ENCODE data around the gene COG7. TPM values are rescaled to one million over a fixed set of nuclear protein-coding genes. Genes with fewer than 3 reads are reported as not detected.

COG7 gene
- polyA plus RNA-seq, 1 donor: 23.1 TPM

DNA sequence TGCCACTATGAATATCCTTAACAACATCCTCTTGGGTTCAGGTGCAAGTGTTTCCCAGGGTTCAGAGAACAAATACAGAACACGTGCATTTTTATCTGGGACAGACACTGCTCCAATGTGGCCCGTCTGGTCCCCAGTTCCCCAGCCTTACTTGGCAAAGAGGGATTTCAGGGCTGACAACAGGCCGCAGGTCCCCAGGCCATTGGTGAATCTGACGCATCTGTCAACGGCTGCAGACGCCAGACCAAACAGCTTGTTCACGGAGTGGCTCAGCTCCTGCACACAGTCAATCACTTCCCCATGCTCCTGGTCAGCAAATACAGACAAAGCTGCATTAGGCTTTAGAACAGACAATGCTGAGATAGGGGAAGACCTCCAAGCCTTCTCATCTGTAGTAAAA is 36.2 kb downstream of the COG7 start:
- no peaks in the 10 kb centered on the region for H3K27me3 ChIP-seq (ENCODE audit: control insufficient read depth, insufficient read depth, low read length)
- no peaks in the 10 kb centered on the region for H3K4me1 ChIP-seq (ENCODE audit: control insufficient read depth, insufficient read depth, low read length)
- peaks cover 56% of the 10 kb centered on the region for H3K36me3 ChIP-seq (ENCODE audit: control insufficient read depth, insufficient read depth, low read length)
- no peak for DNase-seq
- no peak overlapping the region for H3K4me3 ChIP-seq (ENCODE audit: low read length)
- no peaks in the 10 kb centered on the region for H3K9me3 ChIP-seq (ENCODE audit: control insufficient read depth, low read depth, low read length)
- H3K27ac ChIP-seq (ENCODE audit: low read length): no peak overlapping the region
- WGBS (ENCODE audit: insufficient coverage, low lambda C conversion rate): no CpG with 5 or more reads among the region's 7 CpGs

DNA sequence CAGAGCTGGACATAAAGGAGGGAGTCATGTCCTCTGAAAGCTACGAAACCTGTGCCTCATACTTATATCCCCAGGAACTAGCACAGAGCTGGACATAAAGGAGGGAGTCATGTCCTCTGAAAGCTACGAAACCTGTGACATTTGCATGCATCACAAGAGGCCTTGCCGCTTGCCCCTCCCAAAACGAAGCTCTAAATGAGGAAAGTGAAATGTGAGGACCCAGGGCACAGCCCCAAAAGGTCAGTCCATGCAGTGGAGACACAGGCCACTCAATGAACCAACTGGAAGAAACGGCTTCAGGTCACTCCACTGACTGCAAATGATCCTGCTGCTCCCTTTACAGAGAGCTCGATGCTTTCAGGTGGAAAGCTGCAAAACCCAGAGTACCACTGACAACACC is 38.3 kb downstream of the COG7 start:
- Histone ChIP-seq H3K27ac (ENCODE audit: low read length) (no peak overlapping the region), H3K9me3 (ENCODE audit: control insufficient read depth, low read depth, low read length) (no peaks in the 10 kb centered on the region), H3K4me1 (ENCODE audit: control insufficient read depth, insufficient read depth, low read length) (no peaks in the 10 kb centered on the region), H3K36me3 (ENCODE audit: control insufficient read depth, insufficient read depth, low read length) (peaks cover 69% of the 10 kb centered on the region), H3K27me3 (ENCODE audit: control insufficient read depth, insufficient read depth, low read length) (no peaks in the 10 kb centered on the region), H3K4me3 (ENCODE audit: low read length) (no peak overlapping the region)
- no CpG with 5 or more reads among the region's 6 CpGs for WGBS (ENCODE audit: insufficient coverage, low lambda C conversion rate)
- DNase-seq: no peak

DNA sequence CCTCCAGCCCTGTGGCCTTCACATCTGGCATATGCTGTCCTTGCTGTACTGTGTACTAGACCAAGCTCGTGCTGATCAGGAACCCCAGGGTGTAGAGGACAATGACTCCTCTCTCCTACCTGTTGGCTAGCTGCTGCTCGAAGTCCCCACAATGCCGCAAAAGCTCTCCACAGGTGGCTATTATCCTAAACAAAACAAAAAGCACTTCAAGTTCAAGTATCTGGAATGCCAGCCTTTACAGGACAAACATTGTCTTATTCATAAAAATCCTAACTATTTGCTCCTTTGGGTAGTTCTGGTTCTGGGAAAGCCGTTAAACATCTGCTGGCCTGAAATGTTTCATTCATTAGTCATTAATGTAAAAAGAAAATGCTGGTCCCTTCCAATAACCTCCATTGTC is 42.8 kb downstream of the COG7 start:
- Histone ChIP-seq H3K4me3 (ENCODE audit: low read length) (no peak overlapping the region), H3K36me3 (ENCODE audit: control insufficient read depth, insufficient read depth, low read length) (peaks cover 76% of the 10 kb centered on the region), H3K9me3 (ENCODE audit: control insufficient read depth, low read depth, low read length) (no peaks in the 10 kb centered on the region), H3K27ac (ENCODE audit: low read length) (no peak overlapping the region), H3K27me3 (ENCODE audit: control insufficient read depth, insufficient read depth, low read length) (no peaks in the 10 kb centered on the region), H3K4me1 (ENCODE audit: control insufficient read depth, insufficient read depth, low read length) (no peaks in the 10 kb centered on the region)
- DNase-seq: no peak
- WGBS (ENCODE audit: insufficient coverage, low lambda C conversion rate): no CpG with 5 or more reads among the region's 4 CpGs

DNA sequence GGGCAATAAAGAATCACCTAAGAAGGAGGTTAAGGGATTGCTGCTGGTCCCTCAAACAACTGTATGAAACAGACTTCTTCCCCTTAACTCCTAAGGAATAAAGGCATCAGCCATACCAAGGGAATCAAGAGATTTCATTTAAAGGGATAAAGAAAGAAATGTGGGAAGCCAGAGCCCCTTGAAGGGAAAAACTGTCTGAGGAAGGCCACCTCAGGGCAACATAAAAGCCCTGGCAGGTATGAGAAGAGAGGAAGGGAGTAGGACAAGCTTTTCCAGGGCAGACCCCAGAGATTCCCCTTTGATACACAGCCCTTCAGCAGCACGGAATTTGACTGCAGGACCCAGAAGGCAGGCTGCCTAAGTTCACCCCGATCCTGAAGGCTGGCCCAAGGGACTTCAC is 43.5 kb downstream of the COG7 start:
- WGBS (ENCODE audit: insufficient coverage, low lambda C conversion rate): no CpG with 5 or more reads among the region's 2 CpGs
- peaks cover 75% of the 10 kb centered on the region for H3K36me3 ChIP-seq (ENCODE audit: control insufficient read depth, insufficient read depth, low read length)
- no peaks in the 10 kb centered on the region for H3K4me1 ChIP-seq (ENCODE audit: control insufficient read depth, insufficient read depth, low read length)
- DNase-seq: no peak
- no peaks in the 10 kb centered on the region for H3K9me3 ChIP-seq (ENCODE audit: control insufficient read depth, low read depth, low read length)
- H3K27me3 ChIP-seq (ENCODE audit: control insufficient read depth, insufficient read depth, low read length): no peaks in the 10 kb centered on the region
- H3K4me3 ChIP-seq (ENCODE audit: low read length): no peak overlapping the region
- no peak overlapping the region for H3K27ac ChIP-seq (ENCODE audit: low read length)

DNA sequence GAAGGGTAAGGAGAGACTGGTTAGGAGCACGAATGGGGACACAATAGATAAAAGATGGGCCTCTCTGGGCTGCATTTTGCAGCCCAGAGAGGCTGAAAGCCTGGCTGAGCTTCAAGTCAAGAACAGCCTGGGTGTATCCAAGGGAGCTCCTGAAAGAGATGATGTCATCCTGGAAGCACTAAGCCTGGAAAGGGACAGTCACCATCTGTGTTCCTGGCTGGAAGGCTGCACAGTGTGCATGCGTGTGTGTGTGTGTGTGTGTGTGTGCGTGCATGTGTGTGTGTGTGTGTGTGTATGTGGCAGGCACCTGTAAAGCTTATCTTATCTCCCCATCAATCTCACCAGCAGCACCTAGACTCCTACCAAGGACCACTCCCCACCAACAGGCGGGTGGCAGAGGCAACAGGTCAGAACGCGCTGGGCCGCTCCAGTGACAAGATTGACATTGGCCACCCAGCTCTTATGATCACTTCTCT is 44.1 kb downstream of the COG7 start:
- no CpG with 5 or more reads among the region's 7 CpGs for WGBS (ENCODE audit: insufficient coverage, low lambda C conversion rate)
- no peak overlapping the region for H3K27ac ChIP-seq (ENCODE audit: low read length)
- H3K4me3 ChIP-seq (ENCODE audit: low read length): no peak overlapping the region

DNA sequence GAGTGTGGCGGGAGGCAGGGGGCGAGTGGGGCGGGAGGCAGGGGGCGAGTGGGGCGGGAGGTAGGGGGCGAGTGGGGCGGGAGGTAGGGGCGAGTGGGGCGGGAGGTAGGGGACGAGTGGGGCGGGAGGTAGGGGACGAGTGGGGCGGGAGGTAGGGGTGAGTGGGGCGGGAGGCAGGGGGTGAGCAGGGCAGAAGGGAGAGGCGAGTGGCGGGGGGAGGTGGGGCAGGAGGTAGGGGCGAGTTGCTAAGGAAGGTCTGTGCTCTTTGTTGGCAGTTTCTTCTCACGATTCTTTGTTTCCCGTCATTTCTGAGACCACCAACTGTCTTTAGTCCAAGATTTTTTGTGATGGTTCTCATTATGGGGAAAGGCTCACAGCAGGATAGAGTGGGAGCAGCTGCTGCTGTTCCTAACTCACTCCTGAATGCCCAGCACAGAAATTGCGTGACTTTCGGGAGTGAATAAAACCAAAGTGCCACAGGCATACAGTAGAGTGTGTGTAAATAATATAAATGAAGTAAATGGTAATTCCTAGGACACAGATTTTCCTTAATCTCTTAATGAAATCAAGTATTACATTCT is 44.7 kb downstream of the COG7 start:
- no peaks in the 10 kb centered on the region for H3K27me3 ChIP-seq (ENCODE audit: control insufficient read depth, insufficient read depth, low read length)
- peaks cover 71% of the 10 kb centered on the region for H3K36me3 ChIP-seq (ENCODE audit: control insufficient read depth, insufficient read depth, low read length)
- H3K9me3 ChIP-seq (ENCODE audit: control insufficient read depth, low read depth, low read length): no peaks in the 10 kb centered on the region
- H3K4me1 ChIP-seq (ENCODE audit: control insufficient read depth, insufficient read depth, low read length): no peaks in the 10 kb centered on the region
- no peak overlapping the region for H3K27ac ChIP-seq (ENCODE audit: low read length)
- no peak for DNase-seq
- H3K4me3 ChIP-seq (ENCODE audit: low read length): no peak overlapping the region
- WGBS (ENCODE audit: insufficient coverage, low lambda C conversion rate): no CpG with 5 or more reads among the region's 21 CpGs

More for the DNA sequence above, 44.1 kb downstream of the COG7 start:
- no peaks in the 10 kb centered on the region for H3K27me3 ChIP-seq (ENCODE audit: control insufficient read depth, insufficient read depth, low read length)
- H3K36me3 ChIP-seq (ENCODE audit: control insufficient read depth, insufficient read depth, low read length): peaks cover 71% of the 10 kb centered on the region
- no peaks in the 10 kb centered on the region for H3K4me1 ChIP-seq (ENCODE audit: control insufficient read depth, insufficient read depth, low read length)
- peak; percentile 19 to 32 for DNase-seq
- H3K9me3 ChIP-seq (ENCODE audit: control insufficient read depth, low read depth, low read length): no peaks in the 10 kb centered on the region

DNA sequence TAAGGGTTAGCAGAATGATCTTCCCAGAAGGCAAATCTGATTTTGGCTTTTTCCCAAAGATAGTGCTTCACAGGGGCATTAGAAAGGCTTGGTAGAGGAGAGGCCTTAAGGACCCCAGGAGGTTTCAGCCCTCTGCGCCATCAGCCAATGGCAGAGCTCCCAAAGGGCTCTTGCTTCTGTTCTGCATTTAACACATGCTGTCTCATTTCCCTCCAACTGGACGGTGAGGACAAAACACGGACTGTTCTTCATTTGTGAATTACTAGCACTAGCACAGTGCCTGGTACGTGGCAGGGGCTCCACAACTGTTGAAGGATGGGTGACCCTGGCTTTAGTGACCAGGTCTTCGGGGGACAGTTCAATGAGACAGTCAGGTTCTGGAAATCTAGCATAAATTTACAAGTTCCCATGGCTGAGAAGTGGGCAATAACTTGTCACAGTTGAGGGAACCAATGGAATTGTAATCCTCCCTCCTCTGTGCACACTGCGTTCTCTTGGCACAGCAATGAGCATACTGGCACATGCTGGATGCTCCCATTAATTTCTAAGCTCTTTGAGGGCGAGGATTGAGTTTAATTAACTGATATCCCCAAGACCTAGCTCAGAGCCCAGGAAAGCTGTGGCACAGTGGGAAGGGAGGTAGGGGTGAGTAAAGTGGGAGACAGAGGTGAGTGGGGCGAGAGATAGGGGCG is 45.4 kb downstream of the COG7 start:
- Histone ChIP-seq H3K4me3 (ENCODE audit: low read length) (no peak overlapping the region), H3K27me3 (ENCODE audit: control insufficient read depth, insufficient read depth, low read length) (no peaks in the 10 kb centered on the region), H3K9me3 (ENCODE audit: control insufficient read depth, low read depth, low read length) (no peaks in the 10 kb centered on the region), H3K36me3 (ENCODE audit: control insufficient read depth, insufficient read depth, low read length) (peaks cover 74% of the 10 kb centered on the region), H3K27ac (ENCODE audit: low read length) (no peak overlapping the region), H3K4me1 (ENCODE audit: control insufficient read depth, insufficient read depth, low read length) (no peaks in the 10 kb centered on the region)
- DNase-seq: no peak
- no CpG with 5 or more reads among the region's 9 CpGs for WGBS (ENCODE audit: insufficient coverage, low lambda C conversion rate)

DNA sequence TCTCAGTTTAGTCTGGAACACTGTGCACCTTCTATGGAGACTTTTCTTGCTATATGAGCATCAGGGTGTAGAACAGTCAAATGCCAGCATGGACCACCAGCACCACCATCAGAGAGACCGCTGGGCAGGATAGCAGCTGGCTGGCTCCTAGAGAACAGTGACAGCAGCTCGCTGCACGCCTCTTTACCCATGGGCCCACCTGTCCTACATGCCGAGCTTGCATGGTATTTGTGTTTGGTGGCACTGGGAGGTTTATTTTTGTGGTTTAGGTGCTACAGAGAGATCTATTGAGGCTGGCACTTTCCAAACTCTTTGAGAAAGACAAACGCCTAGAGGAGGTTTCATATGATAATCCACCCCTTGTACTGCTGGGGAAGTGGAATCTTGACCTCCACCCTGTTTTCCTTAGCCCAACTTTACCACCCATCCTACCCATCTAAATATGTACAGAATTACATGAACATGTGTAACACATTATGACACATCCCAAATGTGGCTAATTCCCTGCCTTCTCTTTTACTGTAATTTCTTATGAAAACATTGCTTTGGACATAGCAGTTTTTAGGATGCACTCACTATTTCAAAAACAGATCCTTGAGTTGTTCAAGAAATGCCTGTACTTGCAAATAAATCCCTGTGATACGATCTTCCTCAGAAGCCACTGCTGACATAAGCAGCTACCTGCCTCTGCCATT is 46.3 kb downstream of the COG7 start:
- H3K27ac ChIP-seq (ENCODE audit: low read length): no peak overlapping the region
- no CpG with 5 or more reads among the region's 6 CpGs for WGBS (ENCODE audit: insufficient coverage, low lambda C conversion rate)
- no peaks in the 10 kb centered on the region for H3K4me1 ChIP-seq (ENCODE audit: control insufficient read depth, insufficient read depth, low read length)
- no peaks in the 10 kb centered on the region for H3K27me3 ChIP-seq (ENCODE audit: control insufficient read depth, insufficient read depth, low read length)
- DNase-seq: no peak
- peaks cover 70% of the 10 kb centered on the region for H3K36me3 ChIP-seq (ENCODE audit: control insufficient read depth, insufficient read depth, low read length)
- H3K9me3 ChIP-seq (ENCODE audit: control insufficient read depth, low read depth, low read length): no peaks in the 10 kb centered on the region
- H3K4me3 ChIP-seq (ENCODE audit: low read length): no peak overlapping the region

DNA sequence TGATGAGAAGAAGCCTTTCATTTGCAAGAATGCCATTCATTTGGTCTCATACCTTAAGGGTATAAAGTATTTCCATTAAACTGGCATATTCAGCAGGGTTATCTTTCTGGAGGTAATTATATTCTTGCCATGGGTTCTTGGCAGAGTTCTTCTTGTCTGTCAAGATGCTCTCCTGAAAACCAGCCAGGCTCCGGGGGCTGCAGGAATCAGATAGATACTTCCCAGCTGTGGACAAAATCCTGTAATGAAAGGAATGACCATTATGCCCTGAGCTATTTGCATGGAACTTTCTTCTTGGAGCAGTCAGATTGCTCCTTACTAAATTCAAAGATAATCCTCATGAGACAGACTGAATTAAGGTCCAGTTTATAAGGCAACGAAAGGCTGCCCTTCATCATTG is 47.0 kb downstream of the COG7 start:
- Histone ChIP-seq H3K27ac (ENCODE audit: low read length) (no peak overlapping the region), H3K27me3 (ENCODE audit: control insufficient read depth, insufficient read depth, low read length) (no peaks in the 10 kb centered on the region), H3K9me3 (ENCODE audit: control insufficient read depth, low read depth, low read length) (no peaks in the 10 kb centered on the region), H3K4me3 (ENCODE audit: low read length) (no peak overlapping the region), H3K4me1 (ENCODE audit: control insufficient read depth, insufficient read depth, low read length) (no peaks in the 10 kb centered on the region), H3K36me3 (ENCODE audit: control insufficient read depth, insufficient read depth, low read length) (peaks cover 68% of the 10 kb centered on the region)
- no peak for DNase-seq
- no CpG with 5 or more reads among the region's 2 CpGs for WGBS (ENCODE audit: insufficient coverage, low lambda C conversion rate)

DNA sequence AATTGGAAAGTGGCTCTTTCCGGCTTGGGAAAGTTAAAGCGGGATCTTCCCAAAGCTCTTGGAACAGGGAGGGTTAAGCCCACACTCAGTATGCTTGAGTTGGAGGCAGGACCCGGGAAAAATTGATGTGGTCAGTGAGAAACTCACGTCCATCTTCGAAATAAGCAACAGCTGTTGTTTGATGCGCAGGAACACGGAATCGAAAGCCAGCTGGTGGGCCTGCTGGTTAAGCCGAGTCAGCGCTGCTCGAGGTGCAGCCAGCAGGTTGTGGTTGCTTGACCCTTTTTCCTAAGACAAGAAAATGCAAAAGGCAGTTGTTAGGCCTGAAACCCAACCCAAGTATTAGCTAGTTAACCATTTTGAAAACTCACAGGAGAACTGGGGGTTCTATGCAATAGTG is 49.4 kb downstream of the COG7 start:
- H3K36me3 ChIP-seq (ENCODE audit: control insufficient read depth, insufficient read depth, low read length): peaks cover 70% of the 10 kb centered on the region
- no peaks in the 10 kb centered on the region for H3K4me1 ChIP-seq (ENCODE audit: control insufficient read depth, insufficient read depth, low read length)
- no peak for DNase-seq
- WGBS (ENCODE audit: insufficient coverage, low lambda C conversion rate): 100% methylated on average over 3 of the region's 11 CpGs
- no peak overlapping the region for H3K27ac ChIP-seq (ENCODE audit: low read length)
- no peak overlapping the region for H3K4me3 ChIP-seq (ENCODE audit: low read length)
- H3K27me3 ChIP-seq (ENCODE audit: control insufficient read depth, insufficient read depth, low read length): no peaks in the 10 kb centered on the region
- H3K9me3 ChIP-seq (ENCODE audit: control insufficient read depth, low read depth, low read length): no peaks in the 10 kb centered on the region

Data from large intestine (tissue), 3 donors.